HepG2 (cell line): ENCODE data around the gene NR2F6. TPM values are rescaled to one million over a fixed set of nuclear protein-coding genes. Genes with fewer than 3 reads are reported as not detected.

Source experiments
- ATAC-seq: fragments of 200-7000 bp; cut with Tn5 transposase; 3 replicates; pipeline ENCODE4 v1.9.1; 2020; ENCODE audit warnings: mild to moderate bottlenecking, moderate library complexity
- BruUV-seq: library from RNA; stranded (reverse); fragments of 400-500 nt; replicated peaks from 2 replicates; lab custom pipeline; 2021; lab: Mats Ljungman, UMichigan
- CTCF ChIA-PET: fragments of 300-600 bp; formaldehyde crosslinking; extraction: SDS; loops from one replicate; lab custom pipeline; 2021; ENCODE audit warnings: low total read pairs, inconsistent platforms, low intra/inter-chr PET ratio; lab: Yijun Ruan, JAX
- POLR2A ChIA-PET: fragments of 350-600 bp; sonication (Branson Sonifier 250); formaldehyde crosslinking; loops from one replicate; lab custom pipeline; 2020; ENCODE audit warnings: antibody characterized with exemption, inconsistent platforms; lab: Yijun Ruan, JAX
- DNase-seq: peaks from one replicate; pipeline ENCODE4 v3.0.0-alpha.2; 2015; ENCODE audit warnings: low spot score
- FAIRE-seq: peaks from 3 replicates; lab custom pipeline; 2011; peaks lifted over from hg19 to GRCh38; lab: Jason Lieb, UNC
- H2AFZ ChIP-seq: one replicate; pipeline ENCODE4 v1.6.1; 2011; ENCODE audit warnings: low read length, inconsistent platforms
- H3K27ac ChIP-seq: fragments of 300-600 bp; 3 replicates; pipeline ENCODE4 v1.8.0; 2011; ENCODE audit warnings: mixed run types, mild to moderate bottlenecking, mixed read lengths, low read length, inconsistent platforms; ENCODE audit not compliant: insufficient read depth; ENCODE audit errors: extremely low read length
- H3K27me3 ChIP-seq, 2 experiments: fragments of 200-600 bp in 1 of 2; 2 replicates in 1 of 2; 3 replicates in 1 of 2; pipeline versions ENCODE4 v1.6.0 to v1.8.0; 2011; ENCODE audit warnings: low read length in 2 of 2, mild to moderate bottlenecking in 2 of 2, moderate library complexity in 2 of 2, inconsistent platforms in 1 of 2; ENCODE audit not compliant: insufficient read depth in 2 of 2, control insufficient read depth in 1 of 2
- H3K36me3 ChIP-seq, 2 experiments: fragments of 200-600 bp in 1 of 2; replicated peaks in 1 of 2; 2 replicates in 1 of 2; 3 replicates in 1 of 2; pipeline versions ENCODE4 v1.5.1 to v1.8.0; 2011; ENCODE audit warnings: low read length in 2 of 2, inconsistent platforms in 1 of 2; ENCODE audit not compliant: insufficient read depth in 2 of 2, control insufficient read depth in 1 of 2
- H3K4me1 ChIP-seq: 2 replicates; pipeline ENCODE4 v1.5.1; 2012; ENCODE audit warnings: low read length, inconsistent platforms; ENCODE audit not compliant: insufficient read depth
- H3K4me2 ChIP-seq: 2 replicates; pipeline ENCODE4 v1.6.0; 2011; ENCODE audit warnings: low read depth, low read length, inconsistent platforms
- H3K4me3 ChIP-seq, 3 experiments: fragments of 200-600 bp in 1 of 3; sonication (generic), shearing (Covaris generic) in 1 of 3; replicated peaks in 1 of 3; 2 replicates each; pipeline ENCODE4 v1.5.1; 2011 to 2016; ENCODE audit warnings: low read length in 3 of 3, inconsistent platforms in 2 of 3, low read depth in 2 of 3, mild to moderate bottlenecking in 2 of 3, control low read depth in 1 of 3, mixed read lengths in 1 of 3; ENCODE audit not compliant: insufficient read depth in 1 of 3
- H3K79me2 ChIP-seq: one replicate; pipeline ENCODE4 v1.6.1; 2011; ENCODE audit warnings: low read length, inconsistent platforms; ENCODE audit not compliant: insufficient read depth
- H3K9ac ChIP-seq: 2 replicates; pipeline ENCODE4 v1.6.0; 2011; ENCODE audit warnings: mild to moderate bottlenecking, low read depth, low read length, inconsistent platforms; ENCODE audit not compliant: insufficient read depth
- H3K9me3 ChIP-seq: 2 replicates; pipeline ENCODE4 v1.5.1; 2012; ENCODE audit warnings: mild to moderate bottlenecking, low read length
- H4K20me1 ChIP-seq: 2 replicates; pipeline ENCODE4 v1.6.0; 2011; ENCODE audit warnings: inconsistent platforms, mild to moderate bottlenecking, low read length, moderate library complexity; ENCODE audit not compliant: insufficient read depth
- AGO2 ChIP-seq: fragments of 200-400 bp; formaldehyde crosslinking; optimal IDR thresholded peaks from 2 replicates; pipeline ENCODE3; 2017; ENCODE audit warnings: mild to moderate bottlenecking, low read depth, low read length, moderate library complexity
- CHD2 ChIP-seq: IDR thresholded peaks from 2 replicates; pipeline ENCODE4 v1.6.1; 2011; ENCODE audit warnings: low read depth, low read length, improper control_type of control experiment
- ELF1 ChIP-seq: sonication (generic); formaldehyde crosslinking; IDR thresholded peaks from 2 replicates; pipeline ENCODE4 v1.4.0; 2020; ENCODE audit warnings: missing genetic modification reagents
- SIX4 ChIP-seq: sonication (generic); formaldehyde crosslinking; IDR thresholded peaks from 2 replicates; pipeline ENCODE4 v1.4.0; 2020; ENCODE audit warnings: missing genetic modification reagents
- ZNF264 ChIP-seq: sonication (generic); formaldehyde crosslinking; IDR thresholded peaks from 2 replicates; pipeline ENCODE4 v1.4.0; 2020; ENCODE audit warnings: missing genetic modification reagents
- ZNF768 ChIP-seq: sonication (generic); formaldehyde crosslinking; IDR thresholded peaks from 2 replicates; pipeline ENCODE4 v1.4.0; 2020; ENCODE audit warnings: missing genetic modification reagents
- ZNF839 ChIP-seq: sonication (generic); formaldehyde crosslinking; IDR thresholded peaks from 2 replicates; pipeline ENCODE4 v1.4.0; 2020; ENCODE audit warnings: missing genetic modification reagents, mild to moderate bottlenecking, borderline replicate concordance
- WGBS: methylation state at CpG from one replicate; pipeline ENCODE4 v1.1.6; 2017; ENCODE audit warnings: low lambda C conversion rate; 5-methylcytosine and 5-hydroxymethylcytosine counted together
- in situ Hi-C: cut with HindIII; loops from 2 replicates; pipeline ENCODE4 v1.10.0; 2017; ENCODE audit warnings: low pct_unique_long_range_greater_than_20kb; ENCODE audit not compliant: extremely low pct_ligation_motif_present
- intact Hi-C: fragments of 100-400 bp; cut with micrococcal nuclease; formaldehyde crosslinking; loops from one replicate; pipeline ENCODE4 v1.10.0; 2022; ENCODE audit not compliant: unreplicated experiment
- polyA plus RNA-seq, 8 experiments: library from polyadenylated mRNA; depleted of rRNA in 3 of 8; stranded (reverse) in 7 of 8; unstranded in 1 of 8; fragments of >200 nt; fragmentation: Illumina TruSeq in 4 of 8; extraction: Trizol in 4 of 8; gene quantifications; 2 replicates each; pipeline versions ENCODE4 v1.2.1 to v1.2.3, GENCODE V29; 2011 to 2016; ENCODE audit warnings: low read depth in 4 of 8, missing spikeins in 1 of 8, mixed read lengths in 1 of 8; ENCODE audit not compliant: insufficient read depth in 1 of 8
- total RNA-seq, 5 experiments: library from RNA; depleted of rRNA; stranded (reverse); fragments of >200 nt; fragmentation: Illumina TruSeq; extraction: Trizol; gene quantifications; 2 replicates each; pipeline ENCODE4 v1.2.3, GENCODE V29; 2016; ENCODE audit warnings: low read depth in 1 of 5

NR2F6 gene
- total and polyA plus RNA-seq, 2 of the 13 experiments (the other 11 are each of a cell fraction or from before 2014, with no cell fraction given) = 30.9 to 72.4 TPM

DNA sequence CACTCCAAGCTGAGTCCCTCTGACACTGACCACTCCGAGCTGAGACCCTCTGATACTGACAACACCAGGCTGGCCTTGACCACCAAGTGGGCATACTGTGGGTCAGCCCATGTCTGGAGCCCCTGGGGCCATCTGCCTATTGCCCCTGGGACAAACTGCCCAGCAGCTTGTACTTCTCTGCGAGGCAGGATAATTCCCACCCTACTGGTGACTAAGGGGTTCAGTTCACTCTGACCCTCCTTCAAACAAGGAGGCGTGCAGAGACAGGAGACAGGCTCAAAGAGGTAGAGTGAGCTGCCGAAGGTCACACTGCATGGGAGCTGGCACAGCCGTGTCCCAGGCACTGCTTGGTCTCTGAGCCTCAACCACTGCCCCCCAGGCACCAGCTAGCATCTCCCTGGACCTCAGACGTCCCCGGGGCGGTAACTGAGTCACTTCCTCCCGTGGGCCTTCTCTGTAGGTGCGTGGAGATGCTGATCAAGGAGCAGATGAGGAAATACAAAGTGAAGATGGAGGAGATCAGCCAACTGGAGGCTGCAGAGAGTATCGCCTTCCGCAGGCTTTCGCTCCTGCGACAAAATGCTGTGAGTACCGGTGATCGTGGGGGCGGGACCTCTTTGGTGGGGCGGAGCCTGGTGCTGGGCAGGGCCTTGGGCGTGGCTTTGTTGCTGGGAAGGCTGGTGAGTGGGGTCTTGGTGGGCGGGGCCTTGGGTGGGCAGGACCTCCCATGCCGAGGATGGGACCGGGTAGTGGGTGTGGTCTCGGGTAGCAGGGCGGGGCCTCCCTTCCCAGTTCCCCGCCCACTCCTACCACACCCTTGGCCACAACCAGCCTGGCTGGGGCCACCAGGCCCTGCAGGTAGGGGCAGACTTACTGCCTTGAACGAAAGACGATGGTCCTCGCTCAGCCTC lies 36.3 kb downstream of the NR2F6 start:
- Histone ChIP-seq H3K27ac (no peak overlapping the region), H2AFZ (no peak overlapping the region), H3K27me3 (no peaks in the 10 kb centered on the region; a peak in 1 of 5 replicates), H3K36me3 (peaks cover 2 to 9% of the 10 kb centered on the region in 2 experiments; a peak in 3 of 5 replicates), H4K20me1 (no peaks in the 10 kb centered on the region), H3K9ac (no peak overlapping the region), H3K79me2 (no peaks in the 10 kb centered on the region), H3K4me2 (no peak overlapping the region), H3K4me1 (peaks cover 11% of the 10 kb centered on the region), H3K4me3 (no peak overlapping the region), H3K9me3 (no peaks in the 10 kb centered on the region)
- TF ChIP-seq ZNF264 (no peak), AGO2 (peak; percentile 48)
- BruUV-seq = no TSS peak
- DNase-seq (no peak), FAIRE-seq (no peak), ATAC-seq (peak; percentile 16; the same call in 1 of the 3 replicates)
- intact Hi-C loops (no loop called here), in situ Hi-C loops (no loop called here)
- ChIA-PET CTCF (no interaction called here), POLR2A (no interaction called here)
- WGBS = 90% methylated on average over 20 of the region's 28 CpGs

DNA sequence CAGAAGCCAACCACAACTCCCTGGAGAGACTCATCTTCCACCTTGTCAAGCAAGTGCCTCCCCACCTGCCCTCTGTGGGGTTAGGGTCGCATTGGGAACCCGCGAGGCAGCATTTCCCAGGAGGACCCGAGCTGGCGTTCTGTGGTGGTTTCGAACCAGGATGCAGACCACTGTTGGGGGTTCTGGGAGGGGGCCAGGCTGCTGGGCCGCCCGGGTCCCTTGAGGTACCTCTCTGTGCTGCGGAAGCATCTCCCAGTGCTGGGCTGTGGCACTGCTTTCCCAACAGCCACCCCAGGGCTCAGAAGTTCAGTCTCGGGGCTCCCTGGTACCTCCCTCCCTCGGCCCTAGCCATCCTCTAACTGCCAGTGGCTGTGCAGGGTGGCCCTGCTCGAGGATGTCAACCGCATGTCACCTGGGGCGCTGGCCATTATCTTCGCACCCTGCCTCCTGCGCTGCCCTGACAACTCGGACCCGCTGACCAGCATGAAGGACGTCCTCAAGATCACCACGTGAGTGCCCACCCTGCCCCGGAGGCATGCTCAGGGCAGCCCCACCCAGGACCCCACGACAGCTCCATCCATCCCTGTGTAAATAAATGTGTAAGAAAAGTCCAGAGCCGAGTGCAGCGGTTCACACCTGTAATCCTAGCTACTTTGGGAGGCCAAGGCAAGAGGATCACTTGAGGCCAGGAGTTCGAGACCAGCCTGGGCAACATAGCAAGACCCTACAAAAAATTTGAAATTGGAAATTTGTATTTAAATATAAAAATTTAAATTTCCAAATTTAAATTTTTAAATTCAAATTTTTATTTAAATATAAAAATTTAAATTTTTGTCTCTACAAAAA lies 38.8 kb downstream of the NR2F6 start:
- H3K27ac ChIP-seq = no peak overlapping the region

More for the DNA sequence above, 38.8 kb downstream of the NR2F6 start:
- Histone ChIP-seq H3K4me1 (no peaks in the 10 kb centered on the region), H3K36me3 (peaks cover 2 to 14% of the 10 kb centered on the region in 2 experiments; a peak in 4 of 5 replicates), H4K20me1 (no peaks in the 10 kb centered on the region), H2AFZ (no peak overlapping the region), H3K27me3 (no peaks in the 10 kb centered on the region), H3K9me3 (no peaks in the 10 kb centered on the region), H3K9ac (no peak overlapping the region), H3K4me2 (no peak overlapping the region), H3K79me2 (no peaks in the 10 kb centered on the region), H3K4me3 (no peak overlapping the region)
- FAIRE-seq (no peak), DNase-seq (no peak), ATAC-seq (no peak)
- CTCF ChIA-PET = interaction anchor here (2.1 kb wide), 1 partner anchor 76 kb away, joined by 17 read pairs; the partner anchor contains the start of gene ANKLE1
- 98% methylated on average over 21 of the region's 25 CpGs for WGBS
- peak; percentile 86 for TF ChIP-seq ZNF768
- TF ChIP-seq ELF1 (CRISPR knock-in tag) = no peak
- TF ChIP-seq CHD2 = no peak
- TF ChIP-seq ZNF839 (CRISPR knock-in tag) = no peak
- TF ChIP-seq SIX4 = no peak
- BruUV-seq = no TSS peak
- POLR2A ChIA-PET = interaction anchor here (1.1 to 1.3 kb wide), 2 partner anchors 14 to 33 kb away, joined by 3 to 4 read pairs; no protein-coding TSS in a partner anchor
- in situ Hi-C loops (no loop called here), intact Hi-C loops (no loop called here)
